Naive thymus-derived CD4-positive, alpha-beta T cell (primary cell): ENCODE results near the gene RGS2. TPM values are rescaled to one million over a fixed set of nuclear protein-coding genes. Genes with fewer than 3 reads are reported as not detected.

Experiments
- ATAC-seq: fragments of 150-1000 bp; cut with Tn5 transposase; 2 replicates; pipeline ENCODE4 v1.10.0; 2021; ENCODE audit warnings: mild to moderate bottlenecking, moderate library complexity
- CTCF ChIA-PET: fragments of 350-600 bp; sonication (Branson Sonifier 250); formaldehyde crosslinking; loops from one replicate; lab custom pipeline; 2021; ENCODE audit warnings: antibody characterized with exemption; lab: Charles Lee
- POLR2A ChIA-PET: fragments of 350-600 bp; sonication (Branson Sonifier 250); formaldehyde crosslinking; loops from one replicate; lab custom pipeline; 2021; ENCODE audit warnings: antibody characterized with exemption, inconsistent platforms; lab: Charles Lee
- DNase-seq, 9 donors: peaks; one replicate each; pipeline versions ENCODE4 v3.0.0 to v3.0.0-alpha.2; 2020 to 2022; ENCODE audit warnings: mixed read lengths in 1 of 9
- H3K27ac ChIP-seq: one replicate; pipeline ENCODE4 v1.7.0; 2013; ENCODE audit warnings: mild to moderate bottlenecking, low read depth, low read length, moderate library complexity
- H3K27me3 ChIP-seq, 2 donors: one replicate each; pipeline ENCODE4 v1.7.0; 2013; ENCODE audit warnings: low read length in 2 of 2, mild to moderate bottlenecking in 2 of 2, moderate library complexity in 2 of 2; ENCODE audit not compliant: control insufficient read depth in 2 of 2, insufficient read depth in 2 of 2
- H3K36me3 ChIP-seq, 3 experiments: 1 replicate in 2 of 3; 2 replicates in 1 of 3; pipeline ENCODE4 v1.7.0; 2013; ENCODE audit warnings: low read length in 3 of 3, mild to moderate bottlenecking in 3 of 3, moderate library complexity in 1 of 3; ENCODE audit not compliant: insufficient read depth in 3 of 3, control insufficient read depth in 2 of 3
- H3K4me1 ChIP-seq, 2 donors: one replicate each; pipeline ENCODE4 v1.7.0; 2013; ENCODE audit warnings: low read length in 2 of 2, mild to moderate bottlenecking in 2 of 2, moderate library complexity in 1 of 2; ENCODE audit not compliant: control insufficient read depth in 2 of 2, insufficient read depth in 2 of 2
- H3K4me3 ChIP-seq: 2 replicates; pipeline ENCODE4 v1.7.0; 2013; ENCODE audit warnings: mild to moderate bottlenecking, low read length
- H3K9me3 ChIP-seq, 3 experiments: 1 replicate in 2 of 3; 2 replicates in 1 of 3; pipeline ENCODE4 v1.7.0; 2013; ENCODE audit warnings: low read length in 3 of 3; ENCODE audit not compliant: control insufficient read depth in 2 of 3
- H3K27ac Mint-ChIP-seq, 9 donors: one replicate each; pipeline ENCODE4 v1.8.0; 2020 to 2022; ENCODE audit warnings: mixed read lengths in 9 of 9, mild to moderate bottlenecking in 8 of 9, moderate library complexity in 5 of 9, inconsistent platforms in 2 of 9
- H3K27me3 Mint-ChIP-seq, 5 donors: one replicate each; pipeline ENCODE4 v1.8.0; 2021 to 2022; ENCODE audit warnings: mixed read lengths in 5 of 5, mild to moderate bottlenecking in 1 of 5
- H3K36me3 Mint-ChIP-seq, 5 donors: one replicate each; pipeline ENCODE4 v1.8.0; 2020 to 2022; ENCODE audit warnings: mixed read lengths in 5 of 5, mild to moderate bottlenecking in 3 of 5, inconsistent platforms in 1 of 5
- H3K4me1 Mint-ChIP-seq, 7 donors: one replicate each; pipeline ENCODE4 v1.8.0; 2020 to 2022; ENCODE audit warnings: mixed read lengths in 7 of 7, mild to moderate bottlenecking in 3 of 7, inconsistent platforms in 1 of 7
- H3K4me3 Mint-ChIP-seq, 10 donors: one replicate each; pipeline ENCODE4 v1.8.0; 2020 to 2022; ENCODE audit warnings: mild to moderate bottlenecking in 10 of 10, mixed read lengths in 10 of 10, moderate library complexity in 6 of 10, inconsistent platforms in 2 of 10
- H3K9me3 Mint-ChIP-seq, 11 donors: one replicate each; pipeline ENCODE4 v1.8.0; 2020 to 2022; ENCODE audit warnings: mixed read lengths in 11 of 11, mild to moderate bottlenecking in 4 of 11, inconsistent platforms in 1 of 11, moderate library complexity in 1 of 11
- intact Hi-C, 2 donors: fragments of 100-400 bp; cut with micrococcal nuclease; formaldehyde crosslinking; loops; one replicate each; pipeline ENCODE4 v1.15.1; 2023
- polyA plus RNA-seq, 2 donors: library from polyadenylated mRNA; unstranded; fragments of 300-500 nt; fragmentation: Illumina TruSeq; gene quantifications; one replicate each; pipeline ENCODE4 v1.2.3, GENCODE V29; 2021
- total RNA-seq, 6 experiments: library from RNA in 5 of 6; stranded (reverse) in 5 of 6; gene quantifications; 1 replicate in 5 of 6; 2 replicates in 1 of 6; pipeline ENCODE4 v1.2.3 and lab custom pipeline; 2021 to 2026

The RGS2 gene
- total and polyA plus RNA-seq, 7 experiments from 2014 or later = 3.5 to 317 (median 14.3) TPM

DNA sequence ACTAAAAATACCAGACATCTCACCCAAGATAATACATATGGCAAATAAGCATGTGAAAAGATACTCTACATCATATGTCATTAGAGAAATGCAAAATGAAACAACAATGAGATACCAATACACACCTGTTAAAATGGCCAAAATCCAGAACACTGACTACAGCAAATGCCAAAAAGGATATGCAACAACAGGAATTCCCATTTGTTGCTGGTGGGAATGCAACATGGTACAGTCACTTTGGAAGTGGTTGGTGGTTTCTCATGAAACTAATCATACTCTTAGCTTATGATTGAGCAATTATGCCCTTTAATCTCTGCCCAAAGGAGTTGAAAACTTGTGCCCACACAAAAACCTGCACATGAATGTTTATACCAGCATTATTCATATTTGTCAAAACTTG is 6.4 kb upstream of the RGS2 start:
- no peaks in the 10 kb centered on the region for H3K9me3 Mint-ChIP-seq
- intact Hi-C loops = loop anchor here in 1 of 2 donors (10.0 kb wide), 1 partner anchor 612 kb away; no protein-coding TSS in a partner anchor
- H3K27me3 Mint-ChIP-seq = peaks cover 0 to 8% (median 0%) of the 10 kb centered on the region in 5 donors
- H3K36me3 Mint-ChIP-seq = no peaks in the 10 kb centered on the region
- no peak overlapping the region for H3K27ac Mint-ChIP-seq
- ATAC-seq (no peak), DNase-seq (no peak)
- Histone ChIP-seq H3K9me3 (no peaks in the 10 kb centered on the region), H3K4me3 (no peak overlapping the region), H3K36me3 (no peaks in the 10 kb centered on the region), H3K27me3 (no peaks in the 10 kb centered on the region), H3K4me1 (peaks cover 0 to 13% of the 10 kb centered on the region in 2 donors), H3K27ac (no peak overlapping the region)
- no peak overlapping the region for H3K4me3 Mint-ChIP-seq
- peaks cover 1 to 10% (median 7%) of the 10 kb centered on the region in 7 donors for H3K4me1 Mint-ChIP-seq
- POLR2A ChIA-PET = no interaction called here
- CTCF ChIA-PET = no interaction called here

DNA sequence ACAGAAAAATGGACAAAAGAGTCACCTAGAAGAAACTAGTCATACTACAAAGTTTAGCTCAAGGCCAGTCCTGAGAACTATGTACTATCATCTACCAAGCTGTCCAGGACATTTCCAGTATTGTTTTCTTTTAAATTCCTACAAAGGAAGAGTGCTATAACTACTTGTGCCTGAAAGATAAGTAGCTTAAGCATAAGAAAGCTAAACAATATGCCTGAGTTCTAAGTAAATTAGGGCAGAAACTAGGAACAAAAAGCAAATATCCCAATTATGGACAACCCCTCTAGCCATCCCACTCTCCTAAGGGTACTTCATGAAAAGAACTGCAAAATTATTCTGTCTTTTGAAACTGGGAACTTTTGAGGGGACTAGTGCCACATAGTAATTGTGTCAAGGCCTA is 5.3 kb upstream of the RGS2 start:
- Histone ChIP-seq H3K36me3 (no peaks in the 10 kb centered on the region), H3K4me3 (no peak overlapping the region), H3K4me1 (peaks cover 0 to 19% of the 10 kb centered on the region in 2 donors), H3K27me3 (no peaks in the 10 kb centered on the region), H3K9me3 (no peaks in the 10 kb centered on the region), H3K27ac (no peak overlapping the region)
- intact Hi-C loops = loop anchor here in 1 of 2 donors (10.0 kb wide), 1 partner anchor 611 kb away; no protein-coding TSS in a partner anchor
- Mint-ChIP-seq H3K4me3 (no peak overlapping the region), H3K36me3 (no peaks in the 10 kb centered on the region), H3K4me1 (peaks cover 10 to 18% (median 14%) of the 10 kb centered on the region in 7 donors), H3K27me3 (peaks cover 0 to 13% (median 0%) of the 10 kb centered on the region in 5 donors), H3K27ac (no peak overlapping the region), H3K9me3 (no peaks in the 10 kb centered on the region)
- ATAC-seq (no peak), DNase-seq (no peak)
- ChIA-PET CTCF (no interaction called here), POLR2A (interaction anchor here (0.6 kb wide), 1 partner anchor 256 kb away, joined by 3 read pairs; the partner anchor contains the start of genes RO60 and UCHL5)

- no peak overlapping the region for H3K4me3 ChIP-seq
- POLR2A ChIA-PET = interaction anchor here (1.1 to 2.9 kb wide), 2 partner anchors 317 to 328 kb away, joined by 4 to 13 read pairs; partner anchors contain the start of gene CDC73
Measured at GRCh38 chr1:192805832-192806323, 3.0 kb upstream of the RGS2 start.

DNA sequence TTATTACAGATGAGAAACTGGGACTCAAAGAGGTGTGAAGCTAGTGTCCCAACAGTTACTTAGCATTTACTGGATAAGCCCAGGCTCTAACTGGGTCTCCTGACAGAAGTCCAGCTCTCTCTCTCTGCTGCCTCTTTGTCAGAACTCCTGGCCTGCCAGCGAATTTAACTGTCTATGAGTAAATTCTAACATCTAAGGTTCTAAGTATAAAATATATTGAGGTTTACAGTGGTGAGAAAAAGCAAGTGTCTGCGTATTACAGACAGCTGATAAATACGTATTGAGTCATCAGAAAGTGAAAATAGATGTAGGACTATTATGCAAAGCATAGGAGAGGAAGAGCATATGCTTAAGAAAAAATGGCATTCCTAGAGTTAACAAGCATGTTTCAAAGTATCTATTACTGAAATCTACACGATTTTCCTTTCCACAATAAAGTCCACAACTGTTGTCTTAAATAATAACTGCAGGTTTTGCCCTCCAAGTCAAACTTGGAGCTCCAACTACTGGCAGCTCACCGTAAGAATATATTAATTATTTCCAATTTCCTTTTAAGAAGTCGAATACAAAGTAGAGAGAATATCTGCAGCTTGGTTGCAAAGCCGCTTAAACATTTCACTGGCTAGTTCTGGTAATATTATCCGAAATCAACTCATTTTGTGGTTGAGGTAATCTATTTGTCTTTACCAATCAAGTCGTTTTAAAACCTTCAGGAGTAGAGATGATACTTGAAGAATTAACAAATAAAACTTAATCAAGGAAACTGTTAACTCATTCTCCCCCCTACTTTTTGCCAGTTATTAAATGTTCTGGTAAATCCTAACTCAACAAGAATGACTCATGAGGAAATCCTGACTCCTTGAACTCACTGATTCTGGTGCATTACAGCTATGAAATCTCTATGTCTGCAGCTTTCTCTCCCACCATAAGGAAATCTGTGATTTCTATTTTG is 1.4 kb upstream of the RGS2 start:
- Mint-ChIP-seq H3K27ac (peak overlapping the region; percentile 75 to 97 (median 93)), H3K27me3 (peaks cover 0 to 16% (median 0%) of the 10 kb centered on the region in 5 donors), H3K4me1 (peaks cover 17 to 33% (median 24%) of the 10 kb centered on the region in 7 donors), H3K4me3 (peak overlapping the region; percentile 92 to 99 (median 98)), H3K36me3 (no peaks in the 10 kb centered on the region), H3K9me3 (peaks cover 0 to 5% (median 0%) of the 10 kb centered on the region in 11 donors)
- ChIA-PET CTCF (interaction anchor here (0.6 to 3.7 kb wide), 9 partner anchors 12 to 314 kb away, joined by 3 to 21 read pairs (median 4); partner anchors contain the start of genes CDC73, RO60 and UCHL5), POLR2A (interaction anchor here (0.6 to 2.9 kb wide), 4 partner anchors 8 to 315 kb away, joined by 3 to 13 read pairs (median 4); partner anchors contain the start of gene CDC73)
- no peak for ATAC-seq
- Histone ChIP-seq H3K36me3 (no peaks in the 10 kb centered on the region), H3K27me3 (no peaks in the 10 kb centered on the region), H3K4me3 (peak overlapping the region; percentile 91), H3K4me1 (peaks cover 0 to 27% of the 10 kb centered on the region in 2 donors), H3K9me3 (no peaks in the 10 kb centered on the region), H3K27ac (no peak overlapping the region)
- intact Hi-C loops = loop anchor here (1.0 to 10.0 kb wide), 14 partner anchors 200 to 1490 kb away; partner anchors contain the start of genes GLRX2 (in 2 of the 2), RGS1 (in 1 of the 2), RO60 (in 1 of the 2) and UCHL5 (in 1 of the 2)
- DNase-seq = no peak

More at GRCh38 chr1:192805832-192806323, 3.0 kb upstream of the RGS2 start:
- Histone ChIP-seq H3K36me3 (no peaks in the 10 kb centered on the region), H3K4me1 (peaks cover 0 to 27% of the 10 kb centered on the region in 2 donors), H3K27me3 (no peaks in the 10 kb centered on the region), H3K27ac (no peak overlapping the region), H3K9me3 (no peaks in the 10 kb centered on the region)
- ATAC-seq = peak; percentile 46
- peak overlapping the region in 2 of 9 donors; percentile 36 to 50 for H3K27ac Mint-ChIP-seq
- H3K27me3 Mint-ChIP-seq = peaks cover 0 to 19% (median 0%) of the 10 kb centered on the region in 5 donors
- peaks cover 17 to 33% (median 24%) of the 10 kb centered on the region in 7 donors for H3K4me1 Mint-ChIP-seq
- DNase-seq = peak in 8 of 9 donors; percentile 26 to 67 (median 60)
- peaks cover 0 to 5% (median 0%) of the 10 kb centered on the region in 11 donors for H3K9me3 Mint-ChIP-seq
- CTCF ChIA-PET = interaction anchor here (1.2 to 3.7 kb wide), 3 partner anchors 208 to 316 kb away, joined by 3 to 21 read pairs (median 4); partner anchors contain the start of gene CDC73
- no peaks in the 10 kb centered on the region for H3K36me3 Mint-ChIP-seq
- no peak overlapping the region for H3K4me3 Mint-ChIP-seq
- intact Hi-C loops = loop anchor here (1.0 to 10.0 kb wide), 11 partner anchors 130 to 1491 kb away; partner anchors contain the start of gene RGS1 (in 2 of the 2)

DNA sequence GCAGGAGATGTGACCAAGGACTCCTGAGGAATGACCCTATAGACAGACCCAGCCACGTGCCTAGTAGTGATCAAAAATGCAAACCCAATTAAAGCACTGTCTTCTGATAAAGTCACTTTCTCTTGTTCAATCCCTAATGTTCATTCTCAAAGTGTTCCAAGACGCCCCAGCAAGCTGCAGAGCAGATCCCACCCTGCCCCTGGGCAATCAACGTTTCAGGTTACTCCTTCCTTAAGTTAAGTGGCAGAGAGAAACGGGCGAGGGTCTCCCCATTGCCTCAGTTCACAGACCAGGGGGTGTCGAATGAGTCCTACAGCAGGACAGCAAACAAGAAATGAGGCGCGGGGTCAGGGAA is 699 bp upstream of the RGS2 start:
- no peaks in the 10 kb centered on the region for H3K36me3 Mint-ChIP-seq
- Histone ChIP-seq H3K27ac (peak overlapping the region; percentile 76), H3K4me1 (peaks cover 0 to 27% of the 10 kb centered on the region in 2 donors), H3K36me3 (no peaks in the 10 kb centered on the region), H3K27me3 (no peaks in the 10 kb centered on the region), H3K4me3 (peak overlapping the region; percentile 91), H3K9me3 (no peaks in the 10 kb centered on the region)
- ATAC-seq (no peak), DNase-seq (peak in 3 of 9 donors; percentile 8 to 12 (median 9))
- peaks cover 0 to 12% (median 0%) of the 10 kb centered on the region in 5 donors for H3K27me3 Mint-ChIP-seq
- peaks cover 17 to 33% (median 24%) of the 10 kb centered on the region in 7 donors for H3K4me1 Mint-ChIP-seq
- peak overlapping the region; percentile 75 to 97 (median 93) for H3K27ac Mint-ChIP-seq
- peaks cover 0 to 5% (median 0%) of the 10 kb centered on the region in 11 donors for H3K9me3 Mint-ChIP-seq
- ChIA-PET POLR2A (interaction anchor here (0.6 to 3.3 kb wide), 5 partner anchors 211 to 314 kb away, joined by 3 to 14 read pairs (median 5); partner anchors contain the start of genes CDC73, RO60 and UCHL5), CTCF (interaction anchor here (0.6 to 3.7 kb wide), 6 partner anchors 12 to 314 kb away, joined by 3 to 21 read pairs (median 4); partner anchors contain the start of genes CDC73, RO60 and UCHL5)
- intact Hi-C loops = loop anchor here (1.0 to 10.0 kb wide), 14 partner anchors 201 to 1489 kb away; partner anchors contain the start of genes GLRX2 (in 2 of the 2), RGS1 (in 1 of the 2), RO60 (in 1 of the 2) and UCHL5 (in 1 of the 2)
- peak overlapping the region; percentile 92 to 99 (median 98) for H3K4me3 Mint-ChIP-seq
